WTC11 (cell line): Measurements from ENCODE around the gene EPN2. TPM values are rescaled to one million over a fixed set of nuclear protein-coding genes. Genes with fewer than 3 reads are reported as not detected.
"Not testable (repeated sequence)": the region's sequence is repeated elsewhere in the genome, so short reads cannot be mapped to it uniquely, and the experiment has no call there.

Experiments
- ATAC-seq: fragments of 200-7000 bp; cut with Tn5 transposase; 2 replicates; pipeline ENCODE4 v1.10.0; 2021; ENCODE audit warnings: mild to moderate bottlenecking, moderate library complexity
- CTCF ChIA-PET: fragments of 300-600 bp; sonication (Branson Sonifier 250); formaldehyde crosslinking; loops from one replicate; lab custom pipeline; 2021; ENCODE audit warnings: antibody characterized with exemption; lab: Charles Lee
- POLR2A ChIA-PET: fragments of 350-600 bp; sonication (Branson Sonifier 250); formaldehyde crosslinking; loops from one replicate; lab custom pipeline; 2021; ENCODE audit warnings: antibody characterized with exemption; lab: Charles Lee
- DNase-seq: peaks from one replicate; pipeline ENCODE4 v3.0.0; 2021; ENCODE audit warnings: low spot score
- H3K27ac Mint-ChIP-seq: 2 replicates; pipeline ENCODE4 v1.8.0; 2021; ENCODE audit warnings: mixed read lengths
- H3K27me3 Mint-ChIP-seq: 2 replicates; pipeline ENCODE4 v1.8.0; 2021; ENCODE audit warnings: low read depth, mild to moderate bottlenecking, moderate library complexity, mixed read lengths
- H3K36me3 Mint-ChIP-seq: 2 replicates; pipeline ENCODE4 v1.8.0; 2021; ENCODE audit warnings: mixed read lengths
- H3K4me1 Mint-ChIP-seq: 2 replicates; pipeline ENCODE4 v1.8.0; 2022; ENCODE audit warnings: mixed read lengths
- H3K4me3 Mint-ChIP-seq: 2 replicates; pipeline ENCODE4 v1.8.0; 2021; ENCODE audit warnings: mild to moderate bottlenecking, moderate library complexity, mixed read lengths
- H3K9me3 Mint-ChIP-seq: 2 replicates; pipeline ENCODE4 v1.8.0; 2021; ENCODE audit warnings: mixed read lengths
- ATF1 ChIP-seq: sonication (generic); formaldehyde crosslinking; IDR thresholded peaks from 2 replicates; pipeline ENCODE4 v1.8.1; 2023; ENCODE audit warnings: mild to moderate bottlenecking, moderate library complexity, missing genetic modification reagents
- ATF2 ChIP-seq: sonication (generic); formaldehyde crosslinking; IDR thresholded peaks from 2 replicates; pipeline ENCODE4 v1.8.1; 2022; ENCODE audit warnings: low read depth, missing genetic modification reagents, borderline replicate concordance
- ATF3 ChIP-seq: sonication (generic); formaldehyde crosslinking; conservative IDR thresholded peaks from 2 replicates; pipeline ENCODE4 v1.8.1; 2022; ENCODE audit warnings: mild to moderate bottlenecking, missing genetic modification reagents
- ATF6 ChIP-seq: sonication (generic); formaldehyde crosslinking; IDR thresholded peaks from 2 replicates; pipeline ENCODE4 v1.8.1; 2023; ENCODE audit warnings: mild to moderate bottlenecking, missing genetic modification reagents
- CBFB ChIP-seq: sonication (generic); formaldehyde crosslinking; IDR thresholded peaks from 2 replicates; pipeline ENCODE4 v1.8.1; 2022; ENCODE audit warnings: mild to moderate bottlenecking, low read depth, missing genetic modification reagents
- CDX4 ChIP-seq: fragments of 250-450 bp; sonication (Bioruptor Pico); IDR thresholded peaks from 2 replicates; pipeline ENCODE4 v1.9.0; 2021; ENCODE audit warnings: moderate library complexity, mild to moderate bottlenecking, inconsistent platforms, borderline replicate concordance
- ESRRA ChIP-seq: sonication (generic); formaldehyde crosslinking; IDR thresholded peaks from 2 replicates; pipeline ENCODE4 v1.8.1; 2022; ENCODE audit warnings: mild to moderate bottlenecking, missing genetic modification reagents, borderline replicate concordance
- FOXK1 ChIP-seq: sonication (generic); formaldehyde crosslinking; IDR thresholded peaks from 2 replicates; pipeline ENCODE4 v1.8.0; 2022; ENCODE audit warnings: mild to moderate bottlenecking, moderate library complexity, missing genetic modification reagents
- HMGA2 ChIP-seq: fragments of 250-450 bp; sonication (Bioruptor Pico); IDR thresholded peaks from 2 replicates; pipeline ENCODE4 v1.4.0; 2021; ENCODE audit warnings: mild to moderate bottlenecking, moderate library complexity
- KAT7 ChIP-seq: sonication (generic); formaldehyde crosslinking; IDR thresholded peaks from 2 replicates; pipeline ENCODE4 v1.8.1; 2023; ENCODE audit warnings: missing genetic modification reagents, mild to moderate bottlenecking, borderline replicate concordance
- MLX ChIP-seq: sonication (generic); formaldehyde crosslinking; IDR thresholded peaks from 2 replicates; pipeline ENCODE4 v1.8.1; 2023; ENCODE audit warnings: mild to moderate bottlenecking, missing genetic modification reagents, moderate library complexity
- NR2C2 ChIP-seq: sonication (generic); formaldehyde crosslinking; IDR thresholded peaks from 2 replicates; pipeline ENCODE4 v1.8.0; 2022; ENCODE audit warnings: mild to moderate bottlenecking, missing genetic modification reagents
- PREB ChIP-seq: sonication (generic); formaldehyde crosslinking; IDR thresholded peaks from 2 replicates; pipeline ENCODE4 v1.8.1; 2022; ENCODE audit warnings: mild to moderate bottlenecking, missing genetic modification reagents, moderate library complexity, borderline replicate concordance
- RELA ChIP-seq: sonication (generic); formaldehyde crosslinking; IDR thresholded peaks from 2 replicates; pipeline ENCODE4 v1.8.1; 2022; ENCODE audit warnings: missing genetic modification reagents, mild to moderate bottlenecking, borderline replicate concordance
- TP53 ChIP-seq: sonication (generic); formaldehyde crosslinking; IDR thresholded peaks from 2 replicates; pipeline ENCODE4 v1.8.1; 2023; ENCODE audit warnings: mild to moderate bottlenecking, missing genetic modification reagents
- ZBTB21 ChIP-seq: sonication (generic); formaldehyde crosslinking; IDR thresholded peaks from 2 replicates; pipeline ENCODE4 v1.8.1; 2023; ENCODE audit warnings: mild to moderate bottlenecking, missing genetic modification reagents, borderline replicate concordance
- ZBTB43 ChIP-seq: sonication (generic); formaldehyde crosslinking; IDR thresholded peaks from 2 replicates; pipeline ENCODE4 v1.8.1; 2023; ENCODE audit warnings: mild to moderate bottlenecking, missing genetic modification reagents
- ZNF532 ChIP-seq: fragments of 250-450 bp; sonication (Bioruptor Pico); IDR thresholded peaks from 2 replicates; pipeline ENCODE4 v1.9.0; 2021; ENCODE audit warnings: mild to moderate bottlenecking, borderline replicate concordance
- ZSCAN18 ChIP-seq: fragments of 250-450 bp; sonication (Bioruptor Pico); IDR thresholded peaks from 2 replicates; pipeline ENCODE4 v2.1.2; 2022; ENCODE audit warnings: mild to moderate bottlenecking, moderate library complexity
- total RNA-seq: library from RNA; stranded (reverse); gene quantifications from 3 replicates; pipeline ENCODE4 v1.2.3, GENCODE V29; 2021

The EPN2 gene
- total RNA-seq, 1 experiment from 2014 or later: 48.8 TPM

- no peak for TF ChIP-seq CDX4 (CRISPR knock-in tag)
- no peak for TF ChIP-seq RELA (CRISPR knock-in tag)
- TF ChIP-seq ZNF532 (CRISPR knock-in tag): no peak
- TF ChIP-seq NR2C2 (CRISPR knock-in tag): no peak
- TF ChIP-seq ATF1: no peak
- no peak for TF ChIP-seq ATF6 (CRISPR knock-in tag)
- TF ChIP-seq ATF3 (CRISPR knock-in tag): no peak
- no peak for TF ChIP-seq ESRRA (CRISPR knock-in tag)
- TF ChIP-seq CBFB (CRISPR knock-in tag): no peak
Observed at GRCh38 chr17:19348806-19349205, 111.6 kb downstream of the EPN2 start (continued).

- ATAC-seq, H3K4me3 Mint-ChIP-seq, H3K27me3 Mint-ChIP-seq, H3K9me3 Mint-ChIP-seq, H3K27ac Mint-ChIP-seq, H3K4me1 Mint-ChIP-seq, DNase-seq: not testable (repeated sequence)
- POLR2A ChIA-PET: interaction anchor here (0.5 kb wide), 1 partner anchor 77 kb away, joined by 5 read pairs; no protein-coding TSS in a partner anchor
- CTCF ChIA-PET: interaction anchor here (1.3 to 1.5 kb wide), 2 partner anchors 9 to 15 kb away, joined by 4 to 5 read pairs; partner anchors contain the start of gene B9D1
- peaks cover 23% of the 10 kb centered on the region for H3K36me3 Mint-ChIP-seq
Observed at GRCh38 chr17:19353401-19353800, 116.2 kb downstream of the EPN2 start.

- ChIA-PET CTCF (interaction anchor here (0.7 to 1.5 kb wide), 2 partner anchors 16 to 293 kb away, joined by 3 to 5 read pairs; partner anchors contain the start of gene ALDH3A2), POLR2A (no interaction called here)
- Mint-ChIP-seq H3K36me3 (peaks cover 29% of the 10 kb centered on the region), H3K4me3 (no peak overlapping the region), H3K9me3 (no peaks in the 10 kb centered on the region), H3K27me3 (no peaks in the 10 kb centered on the region), H3K4me1 (no peaks in the 10 kb centered on the region), H3K27ac (no peak overlapping the region)
- DNase-seq (no peak), ATAC-seq (no peak)
- TF ChIP-seq ATF2 (no peak), PREB (CRISPR knock-in tag) (no peak), MLX (no peak), HMGA2 (no peak), FOXK1 (no peak), ZBTB43 (CRISPR knock-in tag) (no peak), ZBTB21 (CRISPR knock-in tag) (no peak), ATF1 (no peak), TP53 (CRISPR knock-in tag) (no peak), NR2C2 (CRISPR knock-in tag) (no peak), KAT7 (CRISPR knock-in tag) (no peak), ZSCAN18 (CRISPR knock-in tag) (no peak)
Observed at GRCh38 chr17:19354748-19355147, 117.6 kb downstream of the EPN2 start.
